Breast epithelium (tissue), 4 donors: Measurements from ENCODE around the gene NCKAP5. TPM values are rescaled to one million over a fixed set of nuclear protein-coding genes. Genes with fewer than 3 reads are reported as not detected.

Experiments used
- DNase-seq, 2 donors: peaks; one replicate each; pipeline ENCODE4 v3.0.0-alpha.2; 2019; ENCODE audit warnings: low spot score in 2 of 2
- H3K27ac ChIP-seq, 2 donors: fragments of 200-600 bp; sonication (generic) in 1 of 2; one replicate each; pipeline ENCODE4 v1.5.1; 2016 to 2019; ENCODE audit warnings: mild to moderate bottlenecking in 1 of 2
- H3K27me3 ChIP-seq, 2 donors: fragments of 200-600 bp; sonication (generic) in 1 of 2; one replicate each; pipeline versions ENCODE4 v1.5.1 to v1.6.0; 2017 to 2019; ENCODE audit warnings: control low read depth in 1 of 2, mild to moderate bottlenecking in 1 of 2
- H3K36me3 ChIP-seq: fragments of 200-600 bp; one replicate; pipeline ENCODE4 v1.5.1; 2019
- H3K4me1 ChIP-seq, 2 donors: fragments of 200-600 bp; sonication (generic); one replicate each; pipeline ENCODE4 v1.5.1; 2016 to 2019; ENCODE audit warnings: control low read depth in 1 of 2
- H3K4me3 ChIP-seq, 3 donors: fragments of 200-600 bp; sonication (generic); 1 replicate in 2 of 3; 2 replicates in 1 of 3; pipeline ENCODE4 v1.5.1; 2016 to 2019; ENCODE audit warnings: mild to moderate bottlenecking in 3 of 3, moderate library complexity in 2 of 3
- H3K9me3 ChIP-seq, 2 donors: fragments of 200-600 bp; sonication (generic) in 1 of 2; one replicate each; pipeline ENCODE4 v1.5.1; 2016 to 2019; ENCODE audit warnings: control low read depth in 1 of 2
- CTCF ChIP-seq, 3 donors: fragments of 450-650 bp; IDR thresholded peaks; one replicate each; pipeline ENCODE4 v1.5.1; 2016 to 2017; ENCODE audit warnings: antibody characterized with exemption in 3 of 3, mild to moderate bottlenecking in 3 of 3, moderate library complexity in 3 of 3
- POLR2A ChIP-seq: fragments of 450-650 bp; IDR thresholded peaks from one replicate; pipeline ENCODE4 v1.6.1; 2016; ENCODE audit warnings: antibody characterized with exemption, mild to moderate bottlenecking, moderate library complexity
- POLR2AphosphoS5 ChIP-seq, 3 donors: sonication (generic); formaldehyde crosslinking; IDR thresholded peaks; one replicate each; pipeline ENCODE4 v1.6.1; 2017; ENCODE audit warnings: antibody characterized with exemption in 3 of 3
- intact Hi-C: fragments of 100-400 bp; cut with DNase I; formaldehyde crosslinking; loops from one replicate; pipeline ENCODE4 v1.15.1; 2023; ENCODE audit warnings: low total_unique reads
- total RNA-seq, 3 donors: library from RNA; depleted of rRNA; stranded (reverse); fragments of >200 nt; gene quantifications; one replicate each; pipeline ENCODE4 v1.1.0, GENCODE V29; 2016

The NCKAP5 gene
- total RNA-seq, 3 donors from 2014 or later, result 1.1 to 10.5 (median 6.1) TPM

- Histone ChIP-seq H3K4me1 (no peaks in the 10 kb centered on the region), H3K9me3 (no peaks in the 10 kb centered on the region), H3K36me3 (no peaks in the 10 kb centered on the region), H3K27me3 (no peaks in the 10 kb centered on the region), H3K4me3 (no peak overlapping the region), H3K27ac (no peak overlapping the region)
- intact Hi-C loops, result no loop called here
- TF ChIP-seq CTCF (IDR thresholded peaks at IDR 0.05), result no peak
- TF ChIP-seq POLR2AphosphoS5 (IDR thresholded peaks at IDR 0.05), result no peak
- no peak for DNase-seq
Measured at GRCh38 chr2:132936261-132936660, 632.0 kb downstream of the NCKAP5 start.

- Histone ChIP-seq H3K4me1 (no peaks in the 10 kb centered on the region), H3K9me3 (no peaks in the 10 kb centered on the region), H3K36me3 (no peaks in the 10 kb centered on the region), H3K4me3 (no peak overlapping the region), H3K27ac (no peak overlapping the region), H3K27me3 (no peaks in the 10 kb centered on the region)
- TF ChIP-seq CTCF (IDR thresholded peaks at IDR 0.05), result no peak
- TF ChIP-seq POLR2AphosphoS5 (IDR thresholded peaks at IDR 0.05), result no peak
- no peak for TF ChIP-seq POLR2A
- intact Hi-C loops, result loop anchor here (5.0 kb wide), 1 partner anchor 352 kb away; no protein-coding TSS in a partner anchor
- no peak for DNase-seq
Measured at GRCh38 chr2:132929786-132930185, 638.5 kb downstream of the NCKAP5 start.

GRCh38 chr2:132923787-132924186, 644.5 kb downstream of the NCKAP5 start:
- Histone ChIP-seq H3K9me3 (no peaks in the 10 kb centered on the region), H3K27me3 (no peaks in the 10 kb centered on the region), H3K36me3 (no peaks in the 10 kb centered on the region), H3K4me3 (no peak overlapping the region), H3K27ac (no peak overlapping the region), H3K4me1 (no peaks in the 10 kb centered on the region)
- DNase-seq, result no peak
- intact Hi-C loops, result loop anchor here (5.0 kb wide), 1 partner anchor 749 kb away; no protein-coding TSS in a partner anchor
- TF ChIP-seq POLR2A (no peak), POLR2AphosphoS5 (IDR thresholded peaks at IDR 0.05) (no peak), CTCF (IDR thresholded peaks at IDR 0.05) (no peak)

GRCh38 chr2:132915812-132916549, 652.3 kb downstream of the NCKAP5 start:
- no peak overlapping the region for H3K4me3 ChIP-seq
- intact Hi-C loops, result no loop called here
- TF ChIP-seq CTCF (IDR thresholded peaks at IDR 0.05) (no peak), POLR2A (no peak), POLR2AphosphoS5 (IDR thresholded peaks at IDR 0.05) (no peak)
- H3K4me1 ChIP-seq, result no peaks in the 10 kb centered on the region
- no peaks in the 10 kb centered on the region for H3K9me3 ChIP-seq
- no peaks in the 10 kb centered on the region for H3K27me3 ChIP-seq
- H3K36me3 ChIP-seq, result no peaks in the 10 kb centered on the region
- DNase-seq, result no peak
- H3K27ac ChIP-seq, result no peak overlapping the region
